HL-60 (cell line): ENCODE results near the gene TUFM.

Experiments
- DNase-seq, 2 experiments: peaks; one replicate each; pipeline ENCODE4 v3.0.0-alpha.2; 2010 to 2020; ENCODE audit warnings: low read depth in 1 of 2, low spot score in 1 of 2
- H3K27ac ChIP-seq: fragments of 250-450 bp; sonication (Bioruptor Pico); replicated peaks from 2 replicates; pipeline ENCODE4 v1.5.1; 2020; ENCODE audit warnings: mild to moderate bottlenecking, moderate library complexity
- H3K27me3 ChIP-seq: fragments of 250-450 bp; sonication (Bioruptor Pico); 2 replicates; pipeline ENCODE4 v1.5.1; 2021; ENCODE audit warnings: mild to moderate bottlenecking, moderate library complexity; ENCODE audit not compliant: insufficient read depth, poor library complexity, severe bottlenecking
- H3K4me3 ChIP-seq: replicated peaks from 2 replicates; pipeline ENCODE4 v1.5.1; 2011; ENCODE audit warnings: mild to moderate bottlenecking, control low read depth, low read length; ENCODE audit not compliant: insufficient read depth
- CTCF ChIP-seq: IDR thresholded peaks from one replicate; pipeline ENCODE4 v1.5.1; 2011; ENCODE audit warnings: low read length, control low read depth, inconsistent platforms; ENCODE audit not compliant: insufficient read depth
- GABPA ChIP-seq: IDR thresholded peaks from 2 replicates; pipeline ENCODE4 v1.6.1; 2012; ENCODE audit warnings: low read depth
- POLR2AphosphoS5 ChIP-seq: IDR thresholded peaks from 2 replicates; pipeline ENCODE4 v1.6.1; 2012; ENCODE audit warnings: low read depth
- REST ChIP-seq: IDR thresholded peaks from 2 replicates; pipeline ENCODE4 v1.6.1; 2012; ENCODE audit warnings: low read depth; ENCODE audit not compliant: insufficient replicate concordance
- SPI1 ChIP-seq: IDR thresholded peaks from 2 replicates; pipeline ENCODE4 v1.6.1; 2012; ENCODE audit warnings: low read depth, mild to moderate bottlenecking, borderline replicate concordance

TUFM gene

GRCh38 chr16:28867241-28867640, 21.1 kb upstream of the TUFM start:
- H3K27ac ChIP-seq = no peak overlapping the region
- DNase-seq = no peak
- H3K27me3 ChIP-seq = no peaks in the 10 kb centered on the region

GRCh38 chr16:28866454-28866804, 20.3 kb upstream of the TUFM start:
- TF ChIP-seq GABPA (no peak), SPI1 (no peak), POLR2AphosphoS5 (no peak), REST (no peak)
- DNase-seq = no peak
- Histone ChIP-seq H3K27me3 (no peaks in the 10 kb centered on the region), H3K4me3 (no peak overlapping the region), H3K27ac (no peak overlapping the region)

More at GRCh38 chr16:28867241-28867640, 21.1 kb upstream of the TUFM start:
- no peak overlapping the region for H3K4me3 ChIP-seq
- TF ChIP-seq POLR2AphosphoS5 (no peak), SPI1 (no peak), REST (no peak), GABPA (no peak), CTCF (no peak)

GRCh38 chr16:28865722-28866453, 19.7 kb upstream of the TUFM start:
- no peak for DNase-seq
- TF ChIP-seq REST (no peak), POLR2AphosphoS5 (no peak), CTCF (no peak), GABPA (no peak), SPI1 (no peak)
- no peak overlapping the region for H3K27ac ChIP-seq
- H3K27me3 ChIP-seq = no peaks in the 10 kb centered on the region
- H3K4me3 ChIP-seq = no peak overlapping the region
